ENCODE measurements around the gene DPY19L3.

DPY19L3 gene

GRCh38 chr19:32367063-32367462 is 38.5 kb upstream of the DPY19L3 start:
- H3K9me2 ChIP-seq (replicated peaks; ENCODE audit: low read depth, low read length) = no peaks in the 10 kb centered on the region
- H3K4me3 ChIP-seq (ENCODE audit: low read length, poor library complexity, severe bottlenecking) = no peak overlapping the region
- no peaks in the 10 kb centered on the region for H3K4me1 ChIP-seq (ENCODE audit: insufficient read depth, low read length, poor library complexity, severe bottlenecking)
- no peaks in the 10 kb centered on the region for H3K27me3 ChIP-seq (ENCODE audit: insufficient read depth, low read length, poor library complexity, severe bottlenecking)
- peaks cover 20% of the 10 kb centered on the region; the same call in 1 of the 2 replicates for H3K79me2 ChIP-seq (ENCODE audit: insufficient read depth, low read length)
- no peak overlapping the region for H3K9ac ChIP-seq (ENCODE audit: low read depth, low read length, poor library complexity, severe bottlenecking)
- no peak for TF ChIP-seq CTCF (conservative IDR thresholded peaks at IDR 0.05; ENCODE audit: low read length)
- no peak for TF ChIP-seq EZH2phosphoT487 (IDR thresholded peaks at IDR 0.05; ENCODE audit: borderline replicate concordance)
- no peak overlapping the region for H3K4me2 ChIP-seq (ENCODE audit: low read depth, low read length, poor library complexity, severe bottlenecking)
- no peaks in the 10 kb centered on the region for H4K20me1 ChIP-seq (ENCODE audit: insufficient read depth, low read length, poor library complexity, severe bottlenecking)
- no peaks in the 10 kb centered on the region for H3F3A ChIP-seq (ENCODE audit: low read depth)
- H3K36me3 ChIP-seq (ENCODE audit: insufficient read depth, low read length) = peaks cover 30% of the 10 kb centered on the region; the same call in 1 of the 2 replicates
- H3K9me3 ChIP-seq (ENCODE audit: insufficient read depth, low read depth, low read length) = no peaks in the 10 kb centered on the region
- no peak overlapping the region for H2AFZ ChIP-seq (ENCODE audit: low read length)

GRCh38 chr19:32367948-32368536 is 37.5 kb upstream of the DPY19L3 start:
- Histone ChIP-seq H3K9ac (ENCODE audit: low read depth, low read length, poor library complexity, severe bottlenecking) (no peak overlapping the region), H3F3A (ENCODE audit: low read depth) (no peaks in the 10 kb centered on the region), H3K4me3 (ENCODE audit: low read length, poor library complexity, severe bottlenecking) (no peak overlapping the region), H3K4me1 (ENCODE audit: insufficient read depth, low read length, poor library complexity, severe bottlenecking) (no peaks in the 10 kb centered on the region), H3K79me2 (ENCODE audit: insufficient read depth, low read length) (peaks cover 20% of the 10 kb centered on the region; the same call in 1 of the 2 replicates), H3K9me2 (replicated peaks; ENCODE audit: low read depth, low read length) (no peaks in the 10 kb centered on the region), H3K36me3 (ENCODE audit: insufficient read depth, low read length) (peaks cover 39% of the 10 kb centered on the region; the same call in 1 of the 2 replicates), H2AFZ (ENCODE audit: low read length) (no peak overlapping the region), H4K20me1 (ENCODE audit: insufficient read depth, low read length, poor library complexity, severe bottlenecking) (no peaks in the 10 kb centered on the region), H3K27me3 (ENCODE audit: insufficient read depth, low read length, poor library complexity, severe bottlenecking) (no peaks in the 10 kb centered on the region), H3K4me2 (ENCODE audit: low read depth, low read length, poor library complexity, severe bottlenecking) (no peak overlapping the region), H3K9me3 (ENCODE audit: insufficient read depth, low read depth, low read length) (no peaks in the 10 kb centered on the region)
- TF ChIP-seq CTCF (conservative IDR thresholded peaks at IDR 0.05; ENCODE audit: low read length) (no peak), EZH2phosphoT487 (IDR thresholded peaks at IDR 0.05; ENCODE audit: borderline replicate concordance) (no peak)

- Histone ChIP-seq H3K4me3 (ENCODE audit: low read length, poor library complexity, severe bottlenecking) (no peak overlapping the region), H3F3A (ENCODE audit: low read depth) (no peaks in the 10 kb centered on the region), H3K27me3 (ENCODE audit: insufficient read depth, low read length, poor library complexity, severe bottlenecking) (no peaks in the 10 kb centered on the region), H3K36me3 (ENCODE audit: insufficient read depth, low read length) (peaks cover 44% of the 10 kb centered on the region; the same call in 1 of the 2 replicates), H3K79me2 (ENCODE audit: insufficient read depth, low read length) (peaks cover 19% of the 10 kb centered on the region; the same call in 1 of the 2 replicates), H3K4me2 (ENCODE audit: low read depth, low read length, poor library complexity, severe bottlenecking) (no peak overlapping the region), H2AFZ (ENCODE audit: low read length) (no peak overlapping the region), H3K4me1 (ENCODE audit: insufficient read depth, low read length, poor library complexity, severe bottlenecking) (no peaks in the 10 kb centered on the region), H3K9me2 (replicated peaks; ENCODE audit: low read depth, low read length) (no peaks in the 10 kb centered on the region), H3K9ac (ENCODE audit: low read depth, low read length, poor library complexity, severe bottlenecking) (no peak overlapping the region), H4K20me1 (ENCODE audit: insufficient read depth, low read length, poor library complexity, severe bottlenecking) (no peaks in the 10 kb centered on the region), H3K9me3 (ENCODE audit: insufficient read depth, low read depth, low read length) (no peaks in the 10 kb centered on the region)
- TF ChIP-seq EZH2phosphoT487 (IDR thresholded peaks at IDR 0.05; ENCODE audit: borderline replicate concordance) (no peak), CTCF (conservative IDR thresholded peaks at IDR 0.05; ENCODE audit: low read length) (no peak)
These were observed 36.8 kb upstream of the DPY19L3 start for GRCh38 chr19:32368787-32369186.

Data from Loucy (cell line).